GM19099 (cell line): ENCODE results near the gene LHX2.

Experiments used
- POLR2A ChIP-seq: IDR thresholded peaks from 3 replicates; pipeline ENCODE4 v1.6.1; 2011; ENCODE audit warnings: low read depth; ENCODE audit not compliant: insufficient read length; ENCODE audit errors: extremely low read depth

LHX2 gene

DNA sequence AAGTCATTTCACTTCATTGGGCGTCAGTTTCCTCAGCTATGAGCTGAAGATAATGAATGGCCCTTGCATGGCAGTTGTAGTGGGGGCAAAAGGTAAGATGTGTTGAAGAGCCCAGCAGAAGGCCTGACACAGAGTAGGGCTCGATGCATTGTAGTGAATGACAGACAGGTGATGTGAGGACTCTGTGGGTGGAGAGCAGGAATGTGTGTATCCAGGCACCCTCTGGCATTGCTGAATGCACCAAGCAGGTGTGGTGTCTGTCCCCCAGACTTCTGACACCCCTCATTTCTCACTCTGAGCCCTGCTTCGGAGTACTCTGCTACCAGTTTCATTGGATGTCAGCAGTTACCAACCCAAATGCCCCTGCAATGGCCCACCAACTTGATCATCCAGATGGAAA, 22.4 kb downstream of the LHX2 start:
- TF ChIP-seq POLR2A: no peak

- no peak for TF ChIP-seq POLR2A
Measured at GRCh38 chr9:124035001-124035650, 23.6 kb downstream of the LHX2 start.

GRCh38 chr9:124036578-124036977, 25.0 kb downstream of the LHX2 start:
- no peak for TF ChIP-seq POLR2A

- no peak for TF ChIP-seq POLR2A
Measured at GRCh38 chr9:124037790-124038189, 26.2 kb downstream of the LHX2 start.

GRCh38 chr9:124038239-124038638, 26.7 kb downstream of the LHX2 start:
- no peak for TF ChIP-seq POLR2A

DNA sequence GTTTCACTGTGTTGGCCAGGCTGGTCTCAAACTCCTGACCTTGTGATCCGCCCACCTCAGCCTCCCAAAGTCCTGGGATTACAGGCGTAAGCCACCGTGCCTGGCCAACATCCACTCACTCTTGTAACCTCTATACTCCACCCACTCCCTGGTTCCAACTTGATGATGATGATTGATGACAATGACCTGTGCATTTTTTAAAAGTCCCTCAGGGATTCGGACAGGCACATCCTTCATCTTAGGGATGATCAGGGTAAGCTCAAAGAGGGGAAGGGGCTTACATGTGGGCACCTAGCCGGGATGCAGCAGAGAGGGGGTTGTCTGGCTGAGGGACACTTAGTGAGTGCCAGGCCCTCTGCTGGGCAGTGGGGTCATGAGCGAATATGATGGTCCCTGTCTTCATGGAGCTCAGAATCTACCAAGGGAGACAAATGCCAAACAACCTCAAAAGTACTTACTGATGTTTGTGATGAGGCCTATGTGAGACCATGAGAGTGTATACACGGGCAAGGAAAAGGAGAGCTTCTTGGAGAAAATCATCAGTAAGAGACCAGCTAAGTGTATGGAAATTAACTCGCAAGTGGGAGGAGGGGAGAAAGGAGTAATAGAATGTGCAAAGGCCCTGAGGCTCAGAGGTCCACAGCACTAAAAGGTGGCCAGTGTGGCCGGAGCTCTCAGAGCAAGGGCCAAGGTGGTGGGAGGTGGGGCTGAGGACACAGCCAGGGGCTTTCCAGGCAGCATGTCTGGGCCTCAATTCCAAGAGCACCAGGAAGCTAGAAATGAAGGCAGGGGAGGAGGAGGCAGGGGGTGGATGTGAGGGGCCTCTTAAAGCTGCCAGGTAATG, 27.4 kb downstream of the LHX2 start:
- no peak for TF ChIP-seq POLR2A

- no peak for TF ChIP-seq POLR2A
Measured at GRCh38 chr9:124040186-124040931, 28.8 kb downstream of the LHX2 start.

DNA sequence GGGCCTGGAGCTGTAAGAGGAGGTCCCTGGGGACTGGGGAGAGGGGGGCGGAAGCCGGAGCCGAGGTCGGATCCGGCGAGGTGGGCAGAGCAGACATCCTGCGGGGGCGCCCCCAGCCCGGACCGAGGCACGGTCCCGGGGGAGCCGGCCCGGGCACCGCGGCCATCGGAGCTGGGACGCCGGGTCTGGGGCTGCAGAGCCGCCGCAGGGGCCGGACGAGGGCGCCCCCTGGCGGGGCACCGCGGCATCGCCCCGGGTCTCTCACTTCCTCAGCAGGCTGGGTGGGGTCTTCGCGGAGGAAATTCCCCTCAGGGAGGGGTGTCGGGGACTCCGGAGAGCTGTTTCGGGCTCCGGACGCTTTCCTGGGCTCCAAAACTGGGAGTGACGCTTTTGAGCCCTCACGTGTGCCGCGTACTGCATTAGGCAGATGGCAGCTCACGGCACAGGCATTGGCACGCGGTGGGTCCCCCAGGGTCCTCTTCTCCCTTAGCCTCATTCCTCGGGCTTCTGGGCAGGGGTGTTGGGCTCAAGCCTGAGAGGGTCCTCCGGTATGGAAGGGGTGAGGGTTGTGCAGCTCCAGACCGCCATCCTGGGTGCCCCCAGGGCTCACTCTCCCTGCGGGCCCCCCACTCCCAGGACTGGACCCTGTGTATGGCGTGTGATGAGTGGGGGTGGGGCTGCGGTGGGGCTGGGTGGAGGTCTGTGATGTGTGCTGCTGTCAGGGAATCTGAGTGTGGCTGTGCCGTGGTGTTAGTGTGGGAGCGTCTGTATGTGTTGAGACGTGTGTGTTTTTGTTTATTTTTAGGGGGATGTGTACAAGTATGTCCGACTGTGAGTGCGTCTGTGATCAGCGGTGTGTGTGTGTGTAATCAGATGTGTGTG, 29.6 kb downstream of the LHX2 start:
- TF ChIP-seq POLR2A: no peak

DNA sequence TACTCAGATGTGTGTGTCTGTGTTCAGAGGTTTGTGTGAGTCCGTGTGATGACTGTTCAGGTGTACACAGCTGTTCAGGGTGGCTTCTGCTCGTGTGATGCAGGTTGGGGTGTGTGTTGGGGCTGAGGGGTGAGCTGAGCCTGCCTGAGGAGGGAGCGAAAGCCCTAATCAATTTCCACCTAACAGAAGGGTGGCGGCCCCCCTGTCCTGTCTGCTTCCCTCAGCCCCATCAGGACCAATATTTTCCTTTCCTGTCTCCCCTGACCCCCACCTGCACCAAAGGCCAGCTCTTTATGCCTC, 30.2 kb downstream of the LHX2 start:
- no peak for TF ChIP-seq POLR2A

GRCh38 chr9:124042201-124042721, 30.7 kb downstream of the LHX2 start:
- TF ChIP-seq POLR2A: no peak

DNA sequence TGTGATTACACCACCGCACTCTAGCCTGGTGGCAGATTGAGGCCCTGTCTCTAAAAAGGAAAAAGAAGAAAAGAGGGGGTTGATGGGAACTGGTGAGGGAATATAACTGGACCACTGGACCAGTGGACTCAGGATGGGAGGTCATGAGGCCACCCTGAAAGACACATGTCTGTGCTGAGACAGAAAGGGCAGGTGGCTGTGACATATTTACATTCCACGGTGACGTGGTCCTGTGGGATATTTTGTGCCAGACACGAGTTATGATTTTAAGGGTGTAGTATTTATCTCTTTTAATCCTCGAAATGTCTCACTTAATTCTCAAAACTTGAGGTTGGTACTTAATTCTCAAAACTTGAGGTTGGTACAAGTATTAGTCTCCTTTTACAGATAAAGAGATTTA, 32.9 kb downstream of the LHX2 start:
- TF ChIP-seq POLR2A: no peak

- TF ChIP-seq POLR2A: no peak
Measured at GRCh38 chr9:124045076-124045829, 33.7 kb downstream of the LHX2 start.

- no peak for TF ChIP-seq POLR2A
Measured at GRCh38 chr9:124045830-124046177, 34.2 kb downstream of the LHX2 start.

- no peak for TF ChIP-seq POLR2A
Measured at GRCh38 chr9:124046189-124046588, 34.6 kb downstream of the LHX2 start.
